Activated T-helper 2 cell treated with anti-CD3 and anti-CD28 coated beads, Interferon-gamma antibody, Interleukin-2, Interleukin-4, amounts not matched to agents 10 μg/mL and 5 μg/mL and 100 μg/mL, durations not matched to agents 14 hours and 24 hours and 36 hours (primary cell): ENCODE data around the gene WTAP. TPM values are rescaled to one million over a fixed set of nuclear protein-coding genes. Genes with fewer than 3 reads are reported as not detected.

Experiments used
- DNase-seq: peaks from one replicate; pipeline ENCODE4 v3.0.0; 2021; ENCODE audit warnings: low spot score
- H3K27ac Mint-ChIP-seq: one replicate; pipeline ENCODE4 v1.8.0; 2021; ENCODE audit warnings: mixed read lengths
- H3K27me3 Mint-ChIP-seq: one replicate; pipeline ENCODE4 v1.8.0; 2021; ENCODE audit warnings: low read depth, mixed read lengths
- H3K36me3 Mint-ChIP-seq: one replicate; pipeline ENCODE4 v1.8.0; 2021; ENCODE audit warnings: low read depth, mixed read lengths
- H3K4me1 Mint-ChIP-seq: one replicate; pipeline ENCODE4 v1.8.0; 2021; ENCODE audit warnings: low read depth, mixed read lengths
- H3K4me3 Mint-ChIP-seq: one replicate; pipeline ENCODE4 v1.8.0; 2021; ENCODE audit warnings: low read depth, mild to moderate bottlenecking, moderate library complexity, mixed read lengths
- H3K9me3 Mint-ChIP-seq: one replicate; pipeline ENCODE4 v1.8.0; 2021; ENCODE audit warnings: mixed read lengths
- intact Hi-C: fragments of 100-400 bp; cut with micrococcal nuclease; formaldehyde crosslinking; loops from one replicate; pipeline ENCODE4 v1.15.1; 2023
- total RNA-seq: library from RNA; stranded (reverse); gene quantifications from 2 replicates; pipeline ENCODE4 v1.2.3, GENCODE V29; 2022

The WTAP gene
- total RNA-seq: 110 and 114 TPM in 2 replicates

GRCh38 chr6:159726918-159727716, at the start of gene WTAP:
TSS of gene WTAP (plus strand) at chr6:159727506. CDS start at chr6:159736266, 8,760 bp downstream.
- H3K36me3 Mint-ChIP-seq: peaks cover 65% of the 10 kb centered on the region
- no peaks in the 10 kb centered on the region for H3K27me3 Mint-ChIP-seq
- peaks cover 38% of the 10 kb centered on the region for H3K4me1 Mint-ChIP-seq

DNA sequence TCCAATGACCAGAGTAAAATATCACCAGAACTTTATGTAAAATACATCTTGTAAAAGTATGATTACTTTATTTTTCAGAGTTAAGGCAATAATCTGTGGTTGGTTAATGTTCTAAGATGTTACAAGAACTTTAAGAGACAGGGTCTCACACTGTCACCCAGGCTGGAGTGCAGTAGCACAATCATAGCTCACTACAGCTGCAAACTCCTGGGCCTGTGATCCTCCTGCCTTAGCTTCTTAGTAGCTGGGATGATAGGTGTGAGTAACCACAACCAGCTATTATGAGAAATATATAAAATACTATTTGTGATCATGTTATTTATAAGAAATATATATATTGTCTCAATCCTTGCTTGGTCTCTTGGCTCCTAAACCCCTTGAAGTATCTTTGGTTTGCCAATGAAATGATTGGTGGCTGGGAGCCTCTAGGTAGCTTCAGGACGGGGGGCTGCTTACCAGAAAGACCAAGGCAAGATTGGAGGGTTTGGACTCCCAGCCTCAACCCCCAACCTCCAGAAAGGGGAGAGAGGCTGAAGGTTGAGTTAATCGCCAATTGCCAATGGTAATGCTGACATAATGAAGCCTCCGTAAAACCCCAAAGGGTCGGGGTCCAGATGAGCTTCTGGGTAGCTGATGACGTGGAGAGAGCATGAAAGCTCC, 49.7 kb upstream of the WTAP start:
- intact Hi-C loops: no loop called here
- peaks cover 4% of the 10 kb centered on the region for H3K9me3 Mint-ChIP-seq
- H3K27me3 Mint-ChIP-seq: no peaks in the 10 kb centered on the region
- H3K4me3 Mint-ChIP-seq: no peak overlapping the region
- peaks cover 34% of the 10 kb centered on the region for H3K36me3 Mint-ChIP-seq
- H3K4me1 Mint-ChIP-seq: peaks cover 32% of the 10 kb centered on the region
- no peak for DNase-seq
- H3K27ac Mint-ChIP-seq: no peak overlapping the region

More at GRCh38 chr6:159726918-159727716, at the start of gene WTAP:
- DNase-seq: peak; percentile 95
- intact Hi-C loops: loop anchor here (1.0 kb wide), 2 partner anchors 34 to 62 kb away; partner anchors contain the start of genes SOD2 and TCP1
- Mint-ChIP-seq H3K27ac (peak within 1 kb of the TSS; percentile 99), H3K4me3 (peak within 1 kb of the TSS; percentile 94), H3K9me3 (peaks cover 11% of the 10 kb centered on the region)

GRCh38 chr6:159678574-159678973, 48.7 kb upstream of the WTAP start:
- Mint-ChIP-seq H3K9me3 (peaks cover 4% of the 10 kb centered on the region), H3K27ac (no peak overlapping the region), H3K27me3 (no peaks in the 10 kb centered on the region), H3K4me3 (no peak overlapping the region), H3K4me1 (peaks cover 32% of the 10 kb centered on the region), H3K36me3 (peaks cover 37% of the 10 kb centered on the region)
- intact Hi-C loops: no loop called here
- no peak for DNase-seq

DNA sequence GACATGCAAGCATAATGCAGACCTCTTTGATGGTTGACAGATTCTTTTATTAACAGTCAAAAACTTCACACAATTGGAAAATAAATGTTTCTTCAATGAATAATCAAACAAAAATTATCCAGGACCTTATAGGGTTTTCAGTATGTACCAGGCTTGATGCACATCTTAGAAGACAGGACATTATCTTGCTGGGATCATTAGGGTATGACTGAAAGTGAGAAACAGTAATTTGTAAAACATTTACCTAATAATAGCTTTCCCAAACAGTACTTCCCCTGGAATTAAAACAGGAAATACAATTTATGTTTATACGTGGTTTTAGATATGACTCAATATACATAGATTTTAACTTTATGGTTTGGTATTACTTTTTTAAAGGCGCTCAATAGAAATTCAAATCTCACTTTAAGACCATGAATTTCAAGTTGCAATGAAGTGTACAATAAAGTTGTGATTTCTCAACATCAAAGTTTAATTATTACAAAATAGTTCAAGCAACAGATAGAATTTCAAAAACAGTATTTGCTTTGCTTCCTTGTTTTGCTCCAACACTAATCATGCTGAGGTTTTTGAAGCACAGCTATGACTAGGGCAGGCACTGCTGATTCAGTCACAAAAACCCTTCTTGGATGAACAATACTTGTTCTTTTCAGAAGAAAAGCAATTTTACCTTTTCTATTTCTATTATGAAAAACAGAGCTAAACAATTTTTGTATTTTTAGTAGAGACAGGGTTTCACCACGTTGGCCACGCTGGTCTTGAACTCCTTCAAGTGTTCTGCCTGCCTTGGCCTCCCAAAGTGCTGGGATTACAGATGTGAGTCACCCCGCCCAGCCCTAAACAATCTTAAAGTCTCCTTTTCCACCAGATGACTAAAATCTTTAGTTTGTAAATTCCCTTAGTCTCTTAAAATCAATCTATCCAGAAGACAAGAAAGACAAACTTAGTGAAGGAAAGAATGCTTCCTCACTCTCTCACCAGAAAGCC, 47.9 kb upstream of the WTAP start:
- DNase-seq: no peak
- no peak overlapping the region for H3K4me3 Mint-ChIP-seq
- peaks cover 32% of the 10 kb centered on the region for H3K4me1 Mint-ChIP-seq
- peak overlapping the region; percentile 78 for H3K27ac Mint-ChIP-seq
- no peaks in the 10 kb centered on the region for H3K27me3 Mint-ChIP-seq
- H3K9me3 Mint-ChIP-seq: peaks cover 4% of the 10 kb centered on the region
- H3K36me3 Mint-ChIP-seq: peaks cover 41% of the 10 kb centered on the region
- intact Hi-C loops: no loop called here

- no peak for DNase-seq
- peak overlapping the region; percentile 78 for H3K27ac Mint-ChIP-seq
- intact Hi-C loops: no loop called here
- peaks cover 4% of the 10 kb centered on the region for H3K9me3 Mint-ChIP-seq
- H3K36me3 Mint-ChIP-seq: peaks cover 45% of the 10 kb centered on the region
- H3K27me3 Mint-ChIP-seq: no peaks in the 10 kb centered on the region
- peaks cover 32% of the 10 kb centered on the region for H3K4me1 Mint-ChIP-seq
- H3K4me3 Mint-ChIP-seq: no peak overlapping the region
Observed at GRCh38 chr6:159680104-159680503, 47.2 kb upstream of the WTAP start.

DNA sequence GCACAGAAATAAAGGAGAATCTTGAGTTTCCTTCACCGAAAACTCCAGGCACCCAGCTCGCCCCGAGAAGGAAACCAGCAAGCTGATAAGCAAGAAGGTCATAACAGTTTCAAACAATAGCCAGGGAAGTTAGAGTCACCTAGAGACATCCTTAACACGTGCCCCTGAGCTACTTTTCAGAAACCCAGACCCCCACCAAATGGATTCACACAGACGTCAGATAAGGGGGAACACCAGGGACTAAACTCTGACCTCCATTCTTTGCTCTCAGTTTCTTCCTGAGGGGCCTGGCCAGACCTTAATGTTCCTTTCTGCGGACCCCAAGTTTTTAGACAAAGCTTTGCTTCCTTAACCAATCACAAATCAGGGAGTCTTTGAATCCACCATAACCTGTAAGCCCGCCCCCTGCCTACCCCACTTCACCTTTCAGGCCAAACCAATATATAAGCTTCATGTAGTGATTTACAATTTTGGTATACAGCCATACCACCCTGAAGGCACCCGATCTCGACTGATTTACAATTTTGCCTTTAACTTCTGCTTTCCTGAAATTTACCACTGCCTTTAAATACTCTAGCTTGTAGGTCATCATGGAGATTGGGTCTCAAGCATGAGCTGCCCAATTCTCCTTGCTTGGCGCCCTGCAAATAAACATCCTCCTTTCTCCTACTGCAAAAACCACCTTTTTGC, 46.0 kb upstream of the WTAP start:
- DNase-seq: no peak

DNA sequence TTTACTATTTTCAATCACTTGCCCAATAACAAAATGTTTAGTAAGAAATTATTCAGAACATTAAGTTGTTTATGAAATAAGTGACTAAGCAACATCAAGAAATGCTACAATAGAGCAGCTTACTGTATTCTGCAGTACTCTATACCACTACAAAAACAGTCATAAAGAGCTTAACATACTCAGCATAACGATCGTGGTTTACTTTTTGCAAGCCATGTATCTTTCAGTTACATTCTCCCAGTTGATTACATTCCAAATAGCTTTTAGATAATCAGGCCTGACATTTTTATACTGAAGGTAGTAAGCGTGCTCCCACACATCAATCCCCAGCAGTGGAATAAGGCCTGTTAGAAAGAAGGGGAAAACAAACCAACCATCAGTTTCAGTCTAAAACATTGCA, 45.0 kb upstream of the WTAP start:
- no peaks in the 10 kb centered on the region for H3K27me3 Mint-ChIP-seq
- intact Hi-C loops: no loop called here
- no peak for DNase-seq
- no peak overlapping the region for H3K4me3 Mint-ChIP-seq
- peaks cover 41% of the 10 kb centered on the region for H3K4me1 Mint-ChIP-seq
- H3K27ac Mint-ChIP-seq: no peak overlapping the region
- H3K36me3 Mint-ChIP-seq: peaks cover 57% of the 10 kb centered on the region
- no peaks in the 10 kb centered on the region for H3K9me3 Mint-ChIP-seq

More for the DNA sequence above, 46.0 kb upstream of the WTAP start:
- intact Hi-C loops: no loop called here
- no peak overlapping the region for H3K4me3 Mint-ChIP-seq
- peaks cover 53% of the 10 kb centered on the region for H3K36me3 Mint-ChIP-seq
- H3K9me3 Mint-ChIP-seq: no peaks in the 10 kb centered on the region
- H3K27me3 Mint-ChIP-seq: no peaks in the 10 kb centered on the region
- H3K27ac Mint-ChIP-seq: no peak overlapping the region
- H3K4me1 Mint-ChIP-seq: peaks cover 35% of the 10 kb centered on the region

DNA sequence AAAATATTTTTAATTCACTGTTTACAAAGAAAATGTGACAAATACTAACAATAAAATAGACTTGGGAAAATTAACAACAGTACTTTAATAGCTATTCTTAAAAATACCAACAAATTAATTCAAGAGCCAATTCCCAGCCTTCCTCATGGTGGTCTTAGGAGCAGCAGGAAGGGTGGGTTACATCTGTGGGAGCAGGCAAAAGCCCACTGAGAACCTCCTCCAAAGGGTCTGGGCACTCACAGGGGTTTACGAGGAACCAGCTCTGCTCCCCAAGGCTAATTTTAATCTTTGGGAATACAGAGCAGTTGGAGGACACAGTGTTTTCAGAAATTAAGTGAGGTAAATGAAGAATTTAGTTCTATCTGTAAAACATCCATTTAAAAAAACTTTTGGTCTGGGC, 44.5 kb upstream of the WTAP start:
- peaks cover 60% of the 10 kb centered on the region for H3K36me3 Mint-ChIP-seq
- H3K4me3 Mint-ChIP-seq: no peak overlapping the region
- intact Hi-C loops: no loop called here
- no peak for DNase-seq
- H3K27ac Mint-ChIP-seq: no peak overlapping the region
- no peaks in the 10 kb centered on the region for H3K9me3 Mint-ChIP-seq
- H3K27me3 Mint-ChIP-seq: no peaks in the 10 kb centered on the region
- H3K4me1 Mint-ChIP-seq: peaks cover 44% of the 10 kb centered on the region

GRCh38 chr6:159684013-159684304, 43.3 kb upstream of the WTAP start:
- no peak for DNase-seq
- H3K9me3 Mint-ChIP-seq: no peaks in the 10 kb centered on the region
- H3K4me3 Mint-ChIP-seq: no peak overlapping the region
- H3K36me3 Mint-ChIP-seq: peaks cover 62% of the 10 kb centered on the region
- peaks cover 45% of the 10 kb centered on the region for H3K4me1 Mint-ChIP-seq
- H3K27me3 Mint-ChIP-seq: no peaks in the 10 kb centered on the region
- H3K27ac Mint-ChIP-seq: no peak overlapping the region
- intact Hi-C loops: no loop called here

- peaks cover 63% of the 10 kb centered on the region for H3K36me3 Mint-ChIP-seq
- H3K4me3 Mint-ChIP-seq: no peak overlapping the region
- no peaks in the 10 kb centered on the region for H3K9me3 Mint-ChIP-seq
- H3K27ac Mint-ChIP-seq: no peak overlapping the region
- DNase-seq: no peak
- intact Hi-C loops: no loop called here
- H3K4me1 Mint-ChIP-seq: peaks cover 35% of the 10 kb centered on the region
- no peaks in the 10 kb centered on the region for H3K27me3 Mint-ChIP-seq
Observed at GRCh38 chr6:159686040-159686439, 41.3 kb upstream of the WTAP start.

DNA sequence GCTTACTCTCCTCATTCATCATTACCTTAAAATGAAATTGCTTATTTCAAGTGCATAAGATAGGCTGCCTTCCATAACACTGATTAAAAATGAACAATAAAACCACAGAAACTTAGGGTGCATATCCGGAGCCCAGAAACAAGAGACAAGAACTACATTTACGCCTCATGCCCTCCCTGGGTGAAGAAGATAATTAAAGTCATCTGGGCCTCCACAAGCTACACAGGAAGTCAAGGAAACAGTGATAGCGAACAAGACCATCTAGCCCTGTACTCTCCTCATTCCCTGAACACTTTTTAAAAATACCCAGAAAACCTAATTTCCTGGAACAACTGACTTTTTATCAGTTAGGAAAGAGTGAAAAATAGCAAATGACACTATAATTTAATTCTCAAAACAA, 40.6 kb upstream of the WTAP start:
- Mint-ChIP-seq H3K9me3 (no peaks in the 10 kb centered on the region), H3K4me3 (peak overlapping the region; percentile 14), H3K27ac (peak overlapping the region; percentile 48), H3K36me3 (peaks cover 61% of the 10 kb centered on the region), H3K27me3 (no peaks in the 10 kb centered on the region), H3K4me1 (peaks cover 33% of the 10 kb centered on the region)
- DNase-seq: no peak
- intact Hi-C loops: no loop called here

- intact Hi-C loops: no loop called here
- H3K27ac Mint-ChIP-seq: no peak overlapping the region
- H3K4me1 Mint-ChIP-seq: peaks cover 32% of the 10 kb centered on the region
- H3K36me3 Mint-ChIP-seq: peaks cover 62% of the 10 kb centered on the region
- DNase-seq: no peak
- no peaks in the 10 kb centered on the region for H3K9me3 Mint-ChIP-seq
- no peaks in the 10 kb centered on the region for H3K27me3 Mint-ChIP-seq
- no peak overlapping the region for H3K4me3 Mint-ChIP-seq
Observed at GRCh38 chr6:159687341-159687740, 40.0 kb upstream of the WTAP start.
